SK-N-SH (cell line): ENCODE results near the gene OGN.

Experiments used
- ELF1 ChIP-seq: IDR thresholded peaks from 2 replicates; pipeline ENCODE4 v1.4.0; 2012
- EZH2phosphoT487 ChIP-seq: fragments of 200-600 bp; sonication (generic); IDR thresholded peaks from 2 replicates; pipeline ENCODE4 v1.6.1; 2017; ENCODE audit warnings: low read depth, mixed run types, mild to moderate bottlenecking, antibody characterized with exemption, moderate library complexity, borderline replicate concordance
- JUND ChIP-seq: IDR thresholded peaks from 2 replicates; pipeline ENCODE4 v1.4.0; 2012
- NRF1 ChIP-seq: IDR thresholded peaks from 2 replicates; pipeline ENCODE4 v1.6.1; 2012; ENCODE audit warnings: low read depth, mild to moderate bottlenecking, low read length
- POLR2AphosphoS5 ChIP-seq: IDR thresholded peaks from 2 replicates; pipeline ENCODE4 v1.6.1; 2012; ENCODE audit warnings: low read depth, low read length
- RCOR1 ChIP-seq: fragments of 150-350 bp; IDR thresholded peaks from 2 replicates; pipeline ENCODE4 v1.6.1; 2017; ENCODE audit warnings: antibody characterized with exemption, low read length
- RFX5 ChIP-seq: IDR thresholded peaks from 2 replicates; pipeline ENCODE4 v1.6.1; 2012; ENCODE audit warnings: mild to moderate bottlenecking, improper control_type of control experiment, low read length
- RXRA ChIP-seq: IDR thresholded peaks from 2 replicates; pipeline ENCODE4 v1.4.0; 2012; ENCODE audit warnings: low read depth, mild to moderate bottlenecking, borderline replicate concordance
- YY1 ChIP-seq: IDR thresholded peaks from 2 replicates; pipeline ENCODE4 v1.4.0; 2012; ENCODE audit warnings: low read depth, mild to moderate bottlenecking
- TF ChIP-seq, protein P1 (sequence below): fragments of 200-600 bp; sonication (generic); IDR thresholded peaks from 2 replicates; pipeline ENCODE4 v1.6.1; 2017; ENCODE audit warnings: antibody characterized with exemption, mild to moderate bottlenecking, moderate library complexity
- TF ChIP-seq, protein P2 (sequence below): IDR thresholded peaks from 2 replicates; pipeline ENCODE4 v1.6.1; 2012; ENCODE audit warnings: mild to moderate bottlenecking, low read depth, low read length, moderate library complexity
- TF ChIP-seq, protein P3 (sequence below): IDR thresholded peaks from 2 replicates; pipeline ENCODE4 v1.4.0; 2012; ENCODE audit warnings: low read depth, borderline replicate concordance

DNA sequence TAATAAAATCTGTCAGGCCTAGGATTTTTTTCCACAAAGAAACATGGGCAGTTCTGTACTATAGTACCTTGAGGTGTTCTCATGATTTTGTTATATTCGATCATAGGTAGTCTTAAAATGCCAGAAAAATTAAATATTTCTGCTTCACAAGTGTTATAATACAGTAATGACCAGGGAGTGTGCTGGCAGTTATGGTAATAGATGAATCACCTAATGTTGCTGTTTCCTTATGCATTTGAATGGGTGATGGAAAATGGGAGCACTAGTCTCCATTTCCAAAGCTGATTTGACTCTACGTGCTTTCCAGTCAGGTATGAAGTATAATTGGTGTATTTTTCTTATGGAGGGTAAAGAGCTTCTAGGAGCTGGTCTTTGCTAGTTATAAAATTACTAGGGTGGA lies 23.8 kb downstream of the OGN start:
- TF ChIP-seq, protein P1, sequence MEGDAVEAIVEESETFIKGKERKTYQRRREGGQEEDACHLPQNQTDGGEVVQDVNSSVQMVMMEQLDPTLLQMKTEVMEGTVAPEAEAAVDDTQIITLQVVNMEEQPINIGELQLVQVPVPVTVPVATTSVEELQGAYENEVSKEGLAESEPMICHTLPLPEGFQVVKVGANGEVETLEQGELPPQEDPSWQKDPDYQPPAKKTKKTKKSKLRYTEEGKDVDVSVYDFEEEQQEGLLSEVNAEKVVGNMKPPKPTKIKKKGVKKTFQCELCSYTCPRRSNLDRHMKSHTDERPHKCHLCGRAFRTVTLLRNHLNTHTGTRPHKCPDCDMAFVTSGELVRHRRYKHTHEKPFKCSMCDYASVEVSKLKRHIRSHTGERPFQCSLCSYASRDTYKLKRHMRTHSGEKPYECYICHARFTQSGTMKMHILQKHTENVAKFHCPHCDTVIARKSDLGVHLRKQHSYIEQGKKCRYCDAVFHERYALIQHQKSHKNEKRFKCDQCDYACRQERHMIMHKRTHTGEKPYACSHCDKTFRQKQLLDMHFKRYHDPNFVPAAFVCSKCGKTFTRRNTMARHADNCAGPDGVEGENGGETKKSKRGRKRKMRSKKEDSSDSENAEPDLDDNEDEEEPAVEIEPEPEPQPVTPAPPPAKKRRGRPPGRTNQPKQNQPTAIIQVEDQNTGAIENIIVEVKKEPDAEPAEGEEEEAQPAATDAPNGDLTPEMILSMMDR: no peak
- TF ChIP-seq POLR2AphosphoS5: no peak
- no peak for TF ChIP-seq JUND
- TF ChIP-seq, protein P2, sequence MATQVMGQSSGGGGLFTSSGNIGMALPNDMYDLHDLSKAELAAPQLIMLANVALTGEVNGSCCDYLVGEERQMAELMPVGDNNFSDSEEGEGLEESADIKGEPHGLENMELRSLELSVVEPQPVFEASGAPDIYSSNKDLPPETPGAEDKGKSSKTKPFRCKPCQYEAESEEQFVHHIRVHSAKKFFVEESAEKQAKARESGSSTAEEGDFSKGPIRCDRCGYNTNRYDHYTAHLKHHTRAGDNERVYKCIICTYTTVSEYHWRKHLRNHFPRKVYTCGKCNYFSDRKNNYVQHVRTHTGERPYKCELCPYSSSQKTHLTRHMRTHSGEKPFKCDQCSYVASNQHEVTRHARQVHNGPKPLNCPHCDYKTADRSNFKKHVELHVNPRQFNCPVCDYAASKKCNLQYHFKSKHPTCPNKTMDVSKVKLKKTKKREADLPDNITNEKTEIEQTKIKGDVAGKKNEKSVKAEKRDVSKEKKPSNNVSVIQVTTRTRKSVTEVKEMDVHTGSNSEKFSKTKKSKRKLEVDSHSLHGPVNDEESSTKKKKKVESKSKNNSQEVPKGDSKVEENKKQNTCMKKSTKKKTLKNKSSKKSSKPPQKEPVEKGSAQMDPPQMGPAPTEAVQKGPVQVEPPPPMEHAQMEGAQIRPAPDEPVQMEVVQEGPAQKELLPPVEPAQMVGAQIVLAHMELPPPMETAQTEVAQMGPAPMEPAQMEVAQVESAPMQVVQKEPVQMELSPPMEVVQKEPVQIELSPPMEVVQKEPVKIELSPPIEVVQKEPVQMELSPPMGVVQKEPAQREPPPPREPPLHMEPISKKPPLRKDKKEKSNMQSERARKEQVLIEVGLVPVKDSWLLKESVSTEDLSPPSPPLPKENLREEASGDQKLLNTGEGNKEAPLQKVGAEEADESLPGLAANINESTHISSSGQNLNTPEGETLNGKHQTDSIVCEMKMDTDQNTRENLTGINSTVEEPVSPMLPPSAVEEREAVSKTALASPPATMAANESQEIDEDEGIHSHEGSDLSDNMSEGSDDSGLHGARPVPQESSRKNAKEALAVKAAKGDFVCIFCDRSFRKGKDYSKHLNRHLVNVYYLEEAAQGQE: no peak
- TF ChIP-seq RCOR1: no peak
- no peak for TF ChIP-seq RXRA
- TF ChIP-seq NRF1: no peak
- no peak for TF ChIP-seq YY1
- no peak for TF ChIP-seq RFX5
- TF ChIP-seq, protein P3, sequence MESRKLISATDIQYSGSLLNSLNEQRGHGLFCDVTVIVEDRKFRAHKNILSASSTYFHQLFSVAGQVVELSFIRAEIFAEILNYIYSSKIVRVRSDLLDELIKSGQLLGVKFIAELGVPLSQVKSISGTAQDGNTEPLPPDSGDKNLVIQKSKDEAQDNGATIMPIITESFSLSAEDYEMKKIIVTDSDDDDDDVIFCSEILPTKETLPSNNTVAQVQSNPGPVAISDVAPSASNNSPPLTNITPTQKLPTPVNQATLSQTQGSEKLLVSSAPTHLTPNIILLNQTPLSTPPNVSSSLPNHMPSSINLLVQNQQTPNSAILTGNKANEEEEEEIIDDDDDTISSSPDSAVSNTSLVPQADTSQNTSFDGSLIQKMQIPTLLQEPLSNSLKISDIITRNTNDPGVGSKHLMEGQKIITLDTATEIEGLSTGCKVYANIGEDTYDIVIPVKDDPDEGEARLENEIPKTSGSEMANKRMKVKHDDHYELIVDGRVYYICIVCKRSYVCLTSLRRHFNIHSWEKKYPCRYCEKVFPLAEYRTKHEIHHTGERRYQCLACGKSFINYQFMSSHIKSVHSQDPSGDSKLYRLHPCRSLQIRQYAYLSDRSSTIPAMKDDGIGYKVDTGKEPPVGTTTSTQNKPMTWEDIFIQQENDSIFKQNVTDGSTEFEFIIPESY: no peak
- TF ChIP-seq EZH2phosphoT487: no peak
- TF ChIP-seq ELF1: no peak
